Placental pericyte (primary cell): ENCODE data around the gene NIPA2. TPM values are rescaled to one million over a fixed set of nuclear protein-coding genes. Genes with fewer than 3 reads are reported as not detected.

ENCODE experiments used
- total RNA-seq: library from RNA; depleted of rRNA; stranded (reverse); fragments of >200 nt; gene quantifications from 2 replicates; pipeline ENCODE4 v1.2.3, GENCODE V29; 2012

NIPA2 gene
- total RNA-seq = 71.8 and 103 TPM in 2 replicates

GRCh38 chr15:22838292-22839042, at the start of gene NIPA2:
Gene NIPA2 (plus strand): TSS chr15:22838666. CDS start chr15:22851732, 13,066 bp downstream.

Other genes starting within 250 kb of the NIPA2 start
- gene NIPA1, start 52.0 kb upstream of the NIPA2 start, total RNA-seq = 13.7 and 20.6 TPM in 2 replicates
- gene CYFIP1, start 141.7 kb downstream of the NIPA2 start, total RNA-seq = 76.8 and 126 TPM in 2 replicates
- 18.4 and 34.6 TPM in 2 replicates for gene TUBGCP5, start 200.9 kb downstream of the NIPA2 start, total RNA-seq